Endothelial cell of umbilical vein (primary cell): ENCODE results near the gene PCDH7. TPM values are rescaled to one million over a fixed set of nuclear protein-coding genes. Genes with fewer than 3 reads are reported as not detected.

Experiments used
- BruUV-seq: library from RNA; stranded (reverse); fragments of 400-500 nt; replicated peaks from 2 replicates; lab custom pipeline; 2021; lab: Mats Ljungman, UMichigan
- CTCF ChIA-PET: fragments of 300-600, 350-600 bp; sonication (Branson Sonifier 250); formaldehyde crosslinking; loops from one replicate; lab custom pipeline; 2021; ENCODE audit warnings: antibody characterized with exemption, inconsistent platforms; lab: Charles Lee
- POLR2A ChIA-PET: fragments of 300-600, 350-600 bp; sonication (Branson Sonifier 250); formaldehyde crosslinking; loops from one replicate; lab custom pipeline; 2021; ENCODE audit warnings: antibody characterized with exemption, inconsistent platforms; lab: Charles Lee
- DNase-seq: peaks from one replicate; pipeline ENCODE4 v3.0.0-alpha.2; 2011; ENCODE audit warnings: low read depth, low spot score
- FAIRE-seq: peaks from 2 replicates; lab custom pipeline; 2011; peaks lifted over from hg19 to GRCh38; lab: Jason Lieb, UNC
- H2AFZ ChIP-seq: 2 replicates; pipeline ENCODE4 v1.6.0; 2012; ENCODE audit warnings: low read depth, low read length, control low read depth, inconsistent platforms
- H3K27ac ChIP-seq: 2 replicates; pipeline ENCODE4 v1.5.1; 2011; ENCODE audit warnings: low read depth, mild to moderate bottlenecking, control low read depth, low read length, moderate library complexity; ENCODE audit not compliant: insufficient read depth
- H3K27me3 ChIP-seq, 2 experiments: 2 replicates each; pipeline versions ENCODE4 v1.6.0 to v1.6.1; 2011; ENCODE audit warnings: low read length in 2 of 2, mixed read lengths in 1 of 2; ENCODE audit not compliant: control insufficient read depth in 2 of 2, insufficient read depth in 2 of 2
- H3K36me3 ChIP-seq, 2 experiments: 2 replicates in 1 of 2; 3 replicates in 1 of 2; pipeline ENCODE4 v1.5.1; 2011; ENCODE audit warnings: low read length in 2 of 2, mild to moderate bottlenecking in 1 of 2, moderate library complexity in 1 of 2; ENCODE audit not compliant: control insufficient read depth in 2 of 2, insufficient read depth in 2 of 2; ENCODE audit errors: extremely low read depth in 1 of 2
- H3K4me1 ChIP-seq: 3 replicates; pipeline ENCODE4 v1.5.1; 2011; ENCODE audit warnings: mild to moderate bottlenecking, low read length; ENCODE audit not compliant: control insufficient read depth, insufficient read depth; ENCODE audit errors: extremely low read depth
- H3K4me2 ChIP-seq: 2 replicates; pipeline ENCODE4 v1.6.1; 2011; ENCODE audit warnings: low read length, control low read depth, mixed read lengths; ENCODE audit not compliant: insufficient read depth
- H3K4me3 ChIP-seq, 3 experiments: fragments of 200-600 bp in 1 of 3; sonication (generic), shearing (Covaris generic) in 1 of 3; replicated peaks in 1 of 3; 2 replicates each; pipeline ENCODE4 v1.5.1; 2011 to 2016; ENCODE audit warnings: control low read depth in 3 of 3, low read length in 3 of 3, mild to moderate bottlenecking in 2 of 3, inconsistent platforms in 1 of 3, low read depth in 1 of 3, moderate library complexity in 1 of 3; ENCODE audit not compliant: insufficient read depth in 1 of 3
- H3K79me2 ChIP-seq: 2 replicates; pipeline ENCODE4 v1.6.0; 2012; ENCODE audit warnings: low read length, inconsistent platforms; ENCODE audit not compliant: control insufficient read depth, insufficient read depth
- H3K9ac ChIP-seq: replicated peaks from 2 replicates; pipeline ENCODE3; 2011; ENCODE audit warnings: low read length, control low read depth; ENCODE audit not compliant: insufficient read depth; ENCODE audit errors: extremely low read depth
- H3K9me1 ChIP-seq: replicated peaks from 3 replicates; pipeline ENCODE4 v1.6.0; 2011; ENCODE audit warnings: mild to moderate bottlenecking, low read length; ENCODE audit not compliant: control insufficient read depth, insufficient read depth; ENCODE audit errors: extremely low read depth
- H3K9me3 ChIP-seq: replicated peaks from 2 replicates; pipeline ENCODE4 v1.5.1; 2012; ENCODE audit warnings: low read length, inconsistent platforms; ENCODE audit not compliant: control insufficient read depth, insufficient read depth
- H4K20me1 ChIP-seq: replicated peaks from 2 replicates; pipeline ENCODE3; 2011; ENCODE audit warnings: mild to moderate bottlenecking, low read length; ENCODE audit not compliant: control insufficient read depth, insufficient read depth; ENCODE audit errors: extremely low read depth
- EZH2 ChIP-seq: IDR thresholded peaks from 2 replicates; pipeline ENCODE4 v1.6.1; 2012; ENCODE audit warnings: borderline replicate concordance, low read depth, mild to moderate bottlenecking, moderate library complexity, low read length, inconsistent platforms; ENCODE audit not compliant: severe bottlenecking
- FOS ChIP-seq: IDR thresholded peaks from 2 replicates; pipeline ENCODE4 v1.6.1; 2011; ENCODE audit warnings: mild to moderate bottlenecking, low read length, moderate library complexity, borderline replicate concordance; ENCODE audit not compliant: insufficient read depth
- GATA2 ChIP-seq: IDR thresholded peaks from 2 replicates; pipeline ENCODE4 v1.7.0; 2011; ENCODE audit warnings: low read depth, mild to moderate bottlenecking, moderate library complexity, mixed read lengths, low read length; ENCODE audit not compliant: insufficient read length, insufficient read depth
- JUN ChIP-seq: IDR thresholded peaks from 2 replicates; pipeline ENCODE4 v1.6.1; 2011; ENCODE audit warnings: borderline replicate concordance, low read depth; ENCODE audit not compliant: insufficient read length, insufficient read depth
- MYC ChIP-seq: IDR thresholded peaks from one replicate; pipeline ENCODE4 v1.6.1; 2011; ENCODE audit warnings: mild to moderate bottlenecking, low read depth, low read length
- POLR2A ChIP-seq: IDR thresholded peaks from 2 replicates; pipeline ENCODE4 v1.6.1; 2012; ENCODE audit warnings: low read depth, mild to moderate bottlenecking, control low read depth, low read length
- dilution Hi-C: fragments of 300-500 bp; cut with MboI; formaldehyde crosslinking; loops from one replicate; pipeline ENCODE4 v1.15.0; 2019; ENCODE audit warnings: low sequenced_read_pairs; ENCODE audit not compliant: extremely low pct_ligation_motif_present
- intact Hi-C: fragments of 100-400 bp; cut with micrococcal nuclease; formaldehyde crosslinking; loops from one replicate; pipeline ENCODE4 v1.10.0; 2022
- polyA plus RNA-seq, 4 experiments: library from polyadenylated mRNA; depleted of rRNA in 3 of 4; stranded (reverse) in 3 of 4; unstranded in 1 of 4; fragments of >200 nt; gene quantifications; 2 replicates each; pipeline versions ENCODE4 v1.2.1 to v1.2.3, GENCODE V29; 2011 to 2012; ENCODE audit warnings: missing spikeins in 1 of 4
- total RNA-seq: library from RNA; stranded (reverse); gene quantifications from 2 replicates; pipeline ENCODE4 v1.2.3, GENCODE V29; 2021
- TF ChIP-seq, protein P1 (sequence below): IDR thresholded peaks from 2 replicates; pipeline ENCODE4 v1.6.1; 2011; ENCODE audit not compliant: insufficient read depth, insufficient read length

PCDH7 gene
- total and polyA plus RNA-seq, 2 donors (not counting 3 experiments of a cell fraction or from before 2014, with no cell fraction given) = 9.5 to 16.6 TPM

- no peak overlapping the region for H3K4me3 ChIP-seq
- no peaks in the 10 kb centered on the region for H3K9me3 ChIP-seq
- no peaks in the 10 kb centered on the region for H3K27me3 ChIP-seq
- H2AFZ ChIP-seq = no peak overlapping the region
- no peaks in the 10 kb centered on the region for H3K79me2 ChIP-seq
- dilution Hi-C loops (no loop called here), intact Hi-C loops (no loop called here)
- no peak overlapping the region for H3K27ac ChIP-seq
- no peak for TF ChIP-seq POLR2A
- no peak for TF ChIP-seq FOS
- no peak for TF ChIP-seq JUN
- TF ChIP-seq MYC = no peak
- TF ChIP-seq, protein P1, sequence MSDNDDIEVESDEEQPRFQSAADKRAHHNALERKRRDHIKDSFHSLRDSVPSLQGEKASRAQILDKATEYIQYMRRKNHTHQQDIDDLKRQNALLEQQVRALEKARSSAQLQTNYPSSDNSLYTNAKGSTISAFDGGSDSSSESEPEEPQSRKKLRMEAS = no peak
- TF ChIP-seq GATA2 = no peak
- no peak for TF ChIP-seq EZH2
- no peaks in the 10 kb centered on the region for H3K4me1 ChIP-seq
- FAIRE-seq (no peak), DNase-seq (no peak)
- ChIA-PET POLR2A (no interaction called here), CTCF (no interaction called here)
- no TSS peak for BruUV-seq
- H3K36me3 ChIP-seq = no peaks in the 10 kb centered on the region
- H4K20me1 ChIP-seq = no peaks in the 10 kb centered on the region
- H3K9ac ChIP-seq = no peak overlapping the region
- H3K9me1 ChIP-seq = no peaks in the 10 kb centered on the region
- H3K4me2 ChIP-seq = no peak overlapping the region
These were observed 56.3 kb downstream of the PCDH7 start for GRCh38 chr4:30776451-30776850.

DNA sequence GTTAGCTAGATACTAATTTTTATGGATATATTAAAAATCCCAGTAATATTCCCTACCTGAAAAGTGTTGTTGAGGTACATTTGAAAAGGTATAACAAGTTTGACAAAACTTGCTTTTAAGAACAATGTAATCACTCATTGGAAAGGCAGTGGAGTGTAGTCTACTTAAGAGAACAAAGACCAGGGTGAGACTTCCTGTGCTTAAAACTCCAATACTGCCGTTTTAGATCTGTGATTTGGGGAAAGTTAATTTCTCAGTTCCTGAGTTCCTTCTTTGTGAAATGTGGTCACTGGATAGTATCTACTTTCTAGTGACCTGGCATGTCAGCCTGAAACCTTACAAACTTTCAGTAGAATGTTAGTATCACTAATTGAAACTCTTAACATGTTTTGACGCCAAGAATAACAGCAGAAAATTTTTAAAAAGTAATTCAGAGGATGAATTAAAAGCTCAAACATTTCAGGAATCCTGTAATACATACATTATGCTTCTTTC, 56.8 kb downstream of the PCDH7 start:
- H3K9ac ChIP-seq = no peak overlapping the region
- BruUV-seq = no TSS peak

More for the DNA sequence above, 56.8 kb downstream of the PCDH7 start:
- FAIRE-seq (peak; percentile 44), DNase-seq (peak; percentile 47)
- Histone ChIP-seq H3K9me3 (no peaks in the 10 kb centered on the region), H3K79me2 (no peaks in the 10 kb centered on the region), H3K4me2 (no peak overlapping the region), H3K9me1 (no peaks in the 10 kb centered on the region), H3K36me3 (no peaks in the 10 kb centered on the region), H3K4me3 (no peak overlapping the region), H3K4me1 (no peaks in the 10 kb centered on the region), H3K27ac (no peak overlapping the region), H2AFZ (peak overlapping the region; percentile 52), H4K20me1 (no peaks in the 10 kb centered on the region), H3K27me3 (no peaks in the 10 kb centered on the region)
- POLR2A ChIA-PET = no interaction called here
- intact Hi-C loops = no loop called here
- CTCF ChIA-PET = no interaction called here
- no peak for TF ChIP-seq MYC
- dilution Hi-C loops = no loop called here
